Activated CD4-positive, alpha-beta T cell treated with anti-CD3 and anti-CD28 coated beads for 36 hours (primary cell): ENCODE measurements around the gene AGPAT4. TPM values are rescaled to one million over a fixed set of nuclear protein-coding genes. Genes with fewer than 3 reads are reported as not detected.

ENCODE experiments used
- ATAC-seq: fragments of 200-7000 bp; cut with Tn5 transposase; one replicate; pipeline ENCODE4 v1.10.0; 2021; ENCODE audit warnings: mild to moderate bottlenecking, moderate library complexity
- CTCF ChIA-PET: fragments of 350-600 bp; sonication (Branson Sonifier 250); formaldehyde crosslinking; loops from one replicate; lab custom pipeline; 2021; ENCODE audit warnings: antibody characterized with exemption; lab: Charles Lee
- POLR2A ChIA-PET: fragments of 350-600 bp; sonication (Branson Sonifier 250); formaldehyde crosslinking; loops from one replicate; lab custom pipeline; 2021; ENCODE audit warnings: antibody characterized with exemption, inconsistent platforms; lab: Charles Lee
- DNase-seq: peaks from one replicate; pipeline ENCODE4 v3.0.0-alpha.2; 2020
- H3K27ac Mint-ChIP-seq: one replicate; pipeline ENCODE4 v1.8.0; 2021; ENCODE audit warnings: mixed read lengths
- H3K27me3 Mint-ChIP-seq: one replicate; pipeline ENCODE4 v1.8.0; 2021; ENCODE audit warnings: mixed read lengths
- H3K36me3 Mint-ChIP-seq: one replicate; pipeline ENCODE4 v1.8.0; 2021; ENCODE audit warnings: low read depth, mixed read lengths
- H3K4me1 Mint-ChIP-seq: one replicate; pipeline ENCODE4 v1.8.0; 2021; ENCODE audit warnings: mixed read lengths
- H3K4me3 Mint-ChIP-seq: one replicate; pipeline ENCODE4 v1.8.0; 2021; ENCODE audit warnings: mild to moderate bottlenecking, moderate library complexity, mixed read lengths
- H3K9me3 Mint-ChIP-seq: one replicate; pipeline ENCODE4 v1.8.0; 2021; ENCODE audit warnings: low read depth, mixed read lengths
- intact Hi-C, 2 experiments: fragments of 100-400 bp; cut with DNase I in 1 of 2; cut with micrococcal nuclease in 1 of 2; formaldehyde crosslinking; loops; one replicate each; pipeline versions ENCODE4 v1.14.2 to v1.15.1; 2022 to 2024; cut with DNase I, micrococcal nuclease
- total RNA-seq, 2 experiments: library from RNA; stranded (reverse); gene quantifications; one replicate each; pipeline ENCODE4 v1.2.3, GENCODE V29; 2021

Gene AGPAT4
- total RNA-seq, 2 experiments from 2014 or later, result 4.7 to 5.0 TPM

- ChIA-PET CTCF (no interaction called here), POLR2A (interaction anchor here (1.2 kb wide), 1 partner anchor 30 kb away, joined by 3 read pairs; the partner anchor contains the start of gene AGPAT4)
- no peak overlapping the region for H3K4me3 Mint-ChIP-seq
- intact Hi-C loops, result no loop called here
- H3K36me3 Mint-ChIP-seq, result no peaks in the 10 kb centered on the region
- no peaks in the 10 kb centered on the region for H3K27me3 Mint-ChIP-seq
- H3K4me1 Mint-ChIP-seq, result no peaks in the 10 kb centered on the region
- DNase-seq, result no peak
- H3K27ac Mint-ChIP-seq, result no peak overlapping the region
- ATAC-seq, result no peak
- no peaks in the 10 kb centered on the region for H3K9me3 Mint-ChIP-seq
Observed at GRCh38 chr6:161303628-161304340, 29.9 kb upstream of the AGPAT4 start.

GRCh38 chr6:161302949-161303348, 29.1 kb upstream of the AGPAT4 start:
- DNase-seq, result no peak
- CTCF ChIA-PET, result no interaction called here
- no peaks in the 10 kb centered on the region for H3K4me1 Mint-ChIP-seq
- no peak for ATAC-seq
- POLR2A ChIA-PET, result no interaction called here
- H3K27me3 Mint-ChIP-seq, result no peaks in the 10 kb centered on the region
- intact Hi-C loops, result no loop called here
- H3K27ac Mint-ChIP-seq, result no peak overlapping the region
- no peaks in the 10 kb centered on the region for H3K36me3 Mint-ChIP-seq
- no peaks in the 10 kb centered on the region for H3K9me3 Mint-ChIP-seq
- no peak overlapping the region for H3K4me3 Mint-ChIP-seq

- H3K9me3 Mint-ChIP-seq, result no peaks in the 10 kb centered on the region
- ATAC-seq (no peak), DNase-seq (no peak)
- H3K27me3 Mint-ChIP-seq, result no peaks in the 10 kb centered on the region
- ChIA-PET POLR2A (no interaction called here), CTCF (interaction anchor here (0.6 kb wide), 4 partner anchors 10 to 370 kb away, joined by 3 read pairs; no protein-coding TSS in a partner anchor)
- no peaks in the 10 kb centered on the region for H3K4me1 Mint-ChIP-seq
- H3K27ac Mint-ChIP-seq, result no peak overlapping the region
- no peaks in the 10 kb centered on the region for H3K36me3 Mint-ChIP-seq
- intact Hi-C loops, result no loop called here
- no peak overlapping the region for H3K4me3 Mint-ChIP-seq
Observed at GRCh38 chr6:161301338-161301737, 27.5 kb upstream of the AGPAT4 start.

GRCh38 chr6:161300823-161301222, 27.0 kb upstream of the AGPAT4 start:
- Mint-ChIP-seq H3K27ac (no peak overlapping the region), H3K4me1 (no peaks in the 10 kb centered on the region), H3K9me3 (no peaks in the 10 kb centered on the region), H3K27me3 (no peaks in the 10 kb centered on the region), H3K4me3 (no peak overlapping the region), H3K36me3 (no peaks in the 10 kb centered on the region)
- intact Hi-C loops, result no loop called here
- CTCF ChIA-PET, result interaction anchor here (0.6 kb wide), 2 partner anchors 10 to 13 kb away, joined by 3 read pairs; no protein-coding TSS in a partner anchor
- POLR2A ChIA-PET, result no interaction called here
- DNase-seq, result no peak
- ATAC-seq, result no peak

- no peak for DNase-seq
- Mint-ChIP-seq H3K4me1 (no peaks in the 10 kb centered on the region), H3K9me3 (no peaks in the 10 kb centered on the region), H3K4me3 (no peak overlapping the region), H3K27me3 (no peaks in the 10 kb centered on the region), H3K27ac (no peak overlapping the region), H3K36me3 (no peaks in the 10 kb centered on the region)
- intact Hi-C loops, result no loop called here
- POLR2A ChIA-PET, result no interaction called here
- CTCF ChIA-PET, result interaction anchor here (0.7 kb wide), 1 partner anchor 20 kb away, joined by 3 read pairs; no protein-coding TSS in a partner anchor
- no peak for ATAC-seq
Observed at GRCh38 chr6:161299726-161300125, 25.9 kb upstream of the AGPAT4 start.

GRCh38 chr6:161295784-161296183, 21.9 kb upstream of the AGPAT4 start:
- CTCF ChIA-PET, result interaction anchor here (0.5 kb wide), 1 partner anchor 776 kb away, joined by 3 read pairs; no protein-coding TSS in a partner anchor
- ATAC-seq, result no peak
- POLR2A ChIA-PET, result no interaction called here

GRCh38 chr6:161292650-161293281, 18.9 kb upstream of the AGPAT4 start:
- Mint-ChIP-seq H3K4me1 (no peaks in the 10 kb centered on the region), H3K4me3 (no peak overlapping the region), H3K36me3 (no peaks in the 10 kb centered on the region), H3K27me3 (no peaks in the 10 kb centered on the region), H3K27ac (no peak overlapping the region), H3K9me3 (no peaks in the 10 kb centered on the region)
- ATAC-seq (no peak), DNase-seq (no peak)
- ChIA-PET POLR2A (no interaction called here), CTCF (no interaction called here)
- intact Hi-C loops, result no loop called here

More at GRCh38 chr6:161295784-161296183, 21.9 kb upstream of the AGPAT4 start:
- intact Hi-C loops, result no loop called here
- DNase-seq, result no peak
- Mint-ChIP-seq H3K36me3 (no peaks in the 10 kb centered on the region), H3K27me3 (no peaks in the 10 kb centered on the region), H3K9me3 (no peaks in the 10 kb centered on the region), H3K4me3 (no peak overlapping the region), H3K27ac (no peak overlapping the region), H3K4me1 (no peaks in the 10 kb centered on the region)

- POLR2A ChIA-PET, result no interaction called here
- ATAC-seq (no peak), DNase-seq (no peak)
- no peaks in the 10 kb centered on the region for H3K36me3 Mint-ChIP-seq
- no peak overlapping the region for H3K27ac Mint-ChIP-seq
- CTCF ChIA-PET, result no interaction called here
- intact Hi-C loops, result no loop called here
- no peak overlapping the region for H3K4me3 Mint-ChIP-seq
- H3K4me1 Mint-ChIP-seq, result no peaks in the 10 kb centered on the region
- no peaks in the 10 kb centered on the region for H3K9me3 Mint-ChIP-seq
- peaks cover 1% of the 10 kb centered on the region for H3K27me3 Mint-ChIP-seq
Observed at GRCh38 chr6:161292145-161292544, 18.3 kb upstream of the AGPAT4 start.

- peaks cover 7% of the 10 kb centered on the region for H3K27me3 Mint-ChIP-seq
- CTCF ChIA-PET, result interaction anchor here (0.6 kb wide), 1 partner anchor 10 kb away, joined by 3 read pairs; no protein-coding TSS in a partner anchor
- no peaks in the 10 kb centered on the region for H3K36me3 Mint-ChIP-seq
- H3K4me1 Mint-ChIP-seq, result no peaks in the 10 kb centered on the region
- no peak overlapping the region for H3K27ac Mint-ChIP-seq
- ATAC-seq (no peak), DNase-seq (no peak)
- POLR2A ChIA-PET, result no interaction called here
- H3K4me3 Mint-ChIP-seq, result no peak overlapping the region
- intact Hi-C loops, result no loop called here
- H3K9me3 Mint-ChIP-seq, result no peaks in the 10 kb centered on the region
Observed at GRCh38 chr6:161290751-161291150, 16.9 kb upstream of the AGPAT4 start.

- H3K27ac Mint-ChIP-seq, result no peak overlapping the region
- POLR2A ChIA-PET, result no interaction called here
Observed at GRCh38 chr6:161284653-161285052, 10.8 kb upstream of the AGPAT4 start.

GRCh38 chr6:161281092-161281491, 7.2 kb upstream of the AGPAT4 start:
- peaks cover 9% of the 10 kb centered on the region for H3K27me3 Mint-ChIP-seq
- no peak overlapping the region for H3K27ac Mint-ChIP-seq
- no peak overlapping the region for H3K4me3 Mint-ChIP-seq
- intact Hi-C loops, result no loop called here
- no peaks in the 10 kb centered on the region for H3K36me3 Mint-ChIP-seq
- no peak for ATAC-seq
- no peak for DNase-seq
- no peaks in the 10 kb centered on the region for H3K4me1 Mint-ChIP-seq
- CTCF ChIA-PET, result no interaction called here
- POLR2A ChIA-PET, result no interaction called here
- peaks cover 7% of the 10 kb centered on the region for H3K9me3 Mint-ChIP-seq

More at GRCh38 chr6:161284653-161285052, 10.8 kb upstream of the AGPAT4 start:
- H3K4me3 Mint-ChIP-seq, result no peak overlapping the region
- no peaks in the 10 kb centered on the region for H3K36me3 Mint-ChIP-seq
- ATAC-seq (no peak), DNase-seq (no peak)
- peaks cover 14% of the 10 kb centered on the region for H3K27me3 Mint-ChIP-seq
- CTCF ChIA-PET, result interaction anchor here (0.5 kb wide), 1 partner anchor 192 kb away, joined by 3 read pairs; no protein-coding TSS in a partner anchor
- intact Hi-C loops, result no loop called here
- peaks cover 7% of the 10 kb centered on the region for H3K9me3 Mint-ChIP-seq
- H3K4me1 Mint-ChIP-seq, result no peaks in the 10 kb centered on the region
